T-helper 2 cell (primary cell): ENCODE results near the gene TTC38.

ENCODE experiments used
- DNase-seq, 5 experiments: peaks; one replicate each; pipeline versions ENCODE4 v3.0.0 to v3.0.0-alpha.2; 2012 to 2022

Gene TTC38

GRCh38 chr22:46278656-46279645 lies 11.1 kb downstream of the TTC38 start:
- DNase-seq: no peak

DNA sequence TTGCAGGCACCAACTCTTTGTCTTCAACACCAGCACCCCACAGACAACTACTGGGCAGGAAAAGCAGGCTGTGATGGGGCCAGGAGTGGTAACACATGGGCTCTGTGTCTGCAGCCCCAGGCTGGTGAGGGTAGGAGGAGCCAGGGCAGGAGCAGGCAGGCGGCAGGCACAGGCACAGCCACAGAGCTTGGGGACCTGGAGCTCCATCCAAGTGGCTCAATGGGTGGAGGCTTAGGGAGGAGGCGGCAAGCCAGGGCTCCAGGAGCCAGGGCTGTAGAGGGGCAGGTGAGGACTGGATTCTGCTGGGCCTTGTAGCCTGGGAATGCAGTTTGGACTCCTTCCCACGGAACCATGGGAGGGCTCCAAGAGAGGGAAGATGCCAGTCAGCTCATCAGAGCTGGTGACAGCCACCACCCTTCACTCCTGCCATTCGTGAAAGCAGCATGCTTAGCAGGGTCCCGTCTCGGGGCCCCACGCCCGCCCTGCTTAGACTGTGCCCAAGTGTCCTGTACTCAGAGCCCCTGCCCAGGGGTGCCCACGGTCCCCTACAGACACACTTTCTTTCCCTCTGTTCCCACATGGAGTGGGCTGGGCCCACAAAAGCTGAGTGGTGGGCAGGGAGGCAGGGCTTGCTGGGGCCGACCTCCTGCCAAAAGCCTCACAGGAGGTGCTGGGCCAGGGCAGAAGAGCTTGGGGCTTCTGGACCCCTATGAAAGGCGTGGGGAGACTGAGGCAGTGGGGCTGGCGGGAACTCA lies 12.4 kb downstream of the TTC38 start:
- no peak for DNase-seq

DNA sequence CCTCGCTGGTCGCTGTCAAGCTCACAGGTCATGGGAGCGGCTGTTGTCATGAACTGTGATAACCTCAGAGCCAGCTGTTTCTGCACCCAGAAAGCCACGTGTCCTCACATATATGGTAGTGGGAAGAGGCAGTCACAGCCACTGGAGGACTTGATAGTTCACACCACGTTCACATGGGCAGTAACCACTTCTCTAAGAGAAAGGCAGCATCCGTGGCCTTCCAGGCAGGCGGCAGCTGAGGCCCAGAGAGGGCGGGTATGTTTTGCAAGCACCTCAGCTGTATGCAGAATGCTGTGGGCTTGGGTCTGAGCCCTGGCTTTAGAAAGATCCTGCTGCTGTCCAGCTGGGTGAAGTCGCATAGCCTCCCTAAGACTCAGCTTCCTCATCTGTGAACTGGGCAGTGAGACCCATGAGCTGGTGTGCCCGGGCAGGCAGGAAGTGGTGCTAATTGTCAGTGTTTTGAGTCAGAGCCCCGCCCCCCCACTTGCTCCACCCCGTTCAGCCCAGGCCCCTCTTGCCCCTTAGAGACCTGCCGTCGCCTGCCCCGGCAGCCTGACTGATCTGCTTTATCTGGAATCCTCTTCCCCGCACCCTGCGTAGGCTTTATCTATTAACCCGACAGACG lies 13.3 kb downstream of the TTC38 start:
- DNase-seq: peak in 1 of 5 experiments; percentile 67

DNA sequence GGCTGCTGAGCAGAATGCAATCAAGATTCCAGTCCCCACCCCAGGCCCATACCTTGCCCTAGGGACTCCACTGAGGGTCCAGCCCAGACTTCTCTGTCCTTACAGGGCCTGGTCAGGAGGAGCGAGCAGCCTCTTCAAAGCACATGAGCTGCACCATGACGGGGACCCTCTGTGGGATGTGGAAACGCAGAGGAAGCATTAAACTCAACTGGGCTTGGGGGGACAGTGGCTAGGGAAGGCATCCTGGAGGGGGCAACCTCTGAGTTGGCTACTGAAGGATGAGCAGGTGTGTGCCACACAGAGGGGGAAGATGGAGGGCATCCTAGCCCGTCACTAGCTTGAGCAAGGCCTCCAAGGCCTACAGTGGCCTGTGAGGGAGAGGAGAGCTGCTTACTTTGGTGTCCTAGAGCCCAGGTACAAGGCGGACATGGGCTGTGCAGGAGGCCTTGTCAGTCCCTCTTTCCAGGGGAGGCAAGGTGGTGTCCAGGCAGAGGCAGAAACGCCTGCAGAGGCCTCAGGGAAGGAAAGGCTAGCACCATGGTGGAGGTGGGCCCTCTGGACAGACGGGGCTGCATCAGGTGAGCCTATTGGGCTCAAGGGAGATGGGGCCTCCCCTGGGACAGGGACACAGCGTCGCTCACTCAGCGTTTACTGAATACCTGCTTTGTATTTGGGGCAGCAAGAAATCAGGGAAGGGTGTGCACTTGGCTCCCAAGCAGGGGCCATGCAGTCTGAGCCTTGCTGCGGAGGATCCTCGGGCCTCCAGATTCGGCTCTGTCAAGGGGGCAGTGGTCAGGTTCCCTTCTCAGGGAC lies 14.3 kb downstream of the TTC38 start:
- DNase-seq: no peak

DNA sequence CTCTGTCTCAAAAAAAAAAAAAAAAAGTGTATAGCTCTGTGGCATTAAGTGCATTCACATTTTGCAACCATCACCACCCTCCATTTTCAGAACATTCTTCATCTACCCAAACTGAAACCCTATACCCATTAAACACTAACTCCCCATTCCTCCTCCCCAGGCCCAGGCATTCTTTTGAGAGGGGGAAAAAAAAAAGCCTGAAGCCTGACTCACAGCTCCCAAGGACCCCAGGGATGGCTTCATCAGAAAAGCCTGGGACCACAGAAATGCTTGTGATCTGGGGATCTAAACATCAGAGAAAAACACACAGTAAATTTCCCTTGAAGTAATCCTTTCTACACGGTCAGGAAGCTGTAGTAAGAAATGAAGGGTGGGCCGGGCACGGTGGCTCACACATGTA lies 18.2 kb downstream of the TTC38 start:
- no peak for DNase-seq

DNA sequence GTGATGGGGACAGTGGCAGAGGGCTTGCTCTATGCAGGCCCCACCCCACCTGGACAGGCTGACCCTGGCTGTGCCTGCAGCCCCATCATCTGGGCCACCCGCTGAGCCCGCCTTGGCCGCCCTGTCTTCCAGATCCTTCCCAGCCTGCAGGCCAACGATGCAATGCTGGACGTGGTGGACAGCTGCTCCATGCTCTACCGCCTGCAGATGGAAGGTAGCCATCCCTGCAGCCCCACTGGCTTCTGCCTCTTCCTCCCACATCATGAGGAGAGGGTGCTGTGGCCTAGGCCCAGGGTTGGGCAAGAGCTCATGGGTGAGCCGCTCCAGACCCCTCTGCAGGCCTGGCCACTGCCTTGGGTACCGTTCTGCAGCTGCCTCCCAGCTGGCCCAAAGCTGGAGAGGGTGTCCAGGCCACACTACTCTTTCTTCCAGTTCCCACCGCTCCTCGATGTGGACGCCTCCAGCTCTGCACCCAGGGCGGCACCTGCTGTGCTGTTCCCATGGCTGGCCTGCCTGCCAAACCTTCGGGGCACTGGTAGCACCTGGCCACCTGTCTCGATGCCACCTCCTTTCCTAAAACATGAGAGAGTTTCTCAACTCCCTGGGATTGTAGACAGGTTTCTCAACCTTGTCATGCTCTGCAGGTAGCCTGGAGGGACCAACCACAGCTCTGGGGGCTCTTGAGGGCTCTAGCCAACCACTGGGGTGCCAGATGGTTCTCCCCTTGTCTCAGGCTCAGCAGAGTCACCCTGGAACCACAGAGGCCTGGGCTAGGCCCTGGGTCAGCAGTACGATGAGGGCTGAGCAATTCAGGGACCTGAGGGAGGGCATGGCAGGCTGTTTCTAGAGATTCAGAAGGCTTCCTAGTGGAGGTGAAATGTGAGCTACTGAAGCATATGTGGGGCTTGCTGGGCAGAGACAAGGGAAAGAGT lies 19.4 kb downstream of the TTC38 start:
- no peak for DNase-seq

- peak in 2 of 5 experiments; percentile 23 to 89 for DNase-seq
These were observed 20.3 kb downstream of the TTC38 start for GRCh38 chr22:46287873-46288751.

DNA sequence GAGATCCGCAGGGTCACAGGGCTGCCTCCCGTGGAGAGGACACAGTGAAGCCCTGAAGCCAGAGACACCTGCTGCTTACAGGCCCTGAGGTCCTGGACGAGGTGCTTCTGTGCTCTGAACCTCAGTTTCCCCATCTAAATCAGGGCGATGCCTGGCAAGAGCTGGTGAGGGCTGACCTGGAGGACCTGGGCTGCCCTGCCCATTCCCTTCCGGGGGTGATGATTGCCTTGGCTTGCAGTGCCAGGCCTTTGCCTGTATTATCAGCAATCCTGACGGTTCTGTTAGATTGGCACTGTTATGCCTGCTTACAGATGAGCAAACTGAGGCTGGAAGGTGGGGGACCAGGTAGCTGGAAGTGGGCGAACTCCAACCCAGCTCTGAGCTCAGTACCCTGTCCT lies 21.0 kb downstream of the TTC38 start:
- no peak for DNase-seq

- DNase-seq: peak in 1 of 5 experiments; percentile 30
These were observed 21.6 kb downstream of the TTC38 start for GRCh38 chr22:46289244-46289891.

GRCh38 chr22:46290121-46290842 lies 22.5 kb downstream of the TTC38 start:
- no peak for DNase-seq

GRCh38 chr22:46290843-46291785 lies 23.3 kb downstream of the TTC38 start:
- no peak for DNase-seq

- DNase-seq: no peak
These were observed 24.4 kb downstream of the TTC38 start for GRCh38 chr22:46292173-46292572.

DNA sequence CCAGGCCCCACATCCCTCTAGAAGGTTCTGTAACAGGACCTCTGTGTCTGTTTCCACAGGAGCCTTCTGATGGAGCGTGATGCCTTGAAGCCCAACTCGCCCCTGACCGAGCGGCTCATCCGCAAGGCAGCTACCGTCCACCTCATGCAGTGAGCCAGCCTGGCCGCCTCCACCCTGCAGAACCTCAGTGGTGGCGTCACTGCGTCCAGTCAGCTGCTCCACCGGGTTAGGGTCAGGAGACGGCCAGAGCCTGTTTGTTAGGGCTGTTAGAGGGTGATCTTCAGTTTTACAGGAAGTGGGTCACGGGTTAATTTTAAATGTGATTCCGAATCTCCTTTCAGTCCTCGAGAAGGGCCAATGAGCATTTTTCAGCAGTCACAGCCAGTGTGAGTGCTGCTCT lies 24.9 kb downstream of the TTC38 start:
- no peak for DNase-seq

DNA sequence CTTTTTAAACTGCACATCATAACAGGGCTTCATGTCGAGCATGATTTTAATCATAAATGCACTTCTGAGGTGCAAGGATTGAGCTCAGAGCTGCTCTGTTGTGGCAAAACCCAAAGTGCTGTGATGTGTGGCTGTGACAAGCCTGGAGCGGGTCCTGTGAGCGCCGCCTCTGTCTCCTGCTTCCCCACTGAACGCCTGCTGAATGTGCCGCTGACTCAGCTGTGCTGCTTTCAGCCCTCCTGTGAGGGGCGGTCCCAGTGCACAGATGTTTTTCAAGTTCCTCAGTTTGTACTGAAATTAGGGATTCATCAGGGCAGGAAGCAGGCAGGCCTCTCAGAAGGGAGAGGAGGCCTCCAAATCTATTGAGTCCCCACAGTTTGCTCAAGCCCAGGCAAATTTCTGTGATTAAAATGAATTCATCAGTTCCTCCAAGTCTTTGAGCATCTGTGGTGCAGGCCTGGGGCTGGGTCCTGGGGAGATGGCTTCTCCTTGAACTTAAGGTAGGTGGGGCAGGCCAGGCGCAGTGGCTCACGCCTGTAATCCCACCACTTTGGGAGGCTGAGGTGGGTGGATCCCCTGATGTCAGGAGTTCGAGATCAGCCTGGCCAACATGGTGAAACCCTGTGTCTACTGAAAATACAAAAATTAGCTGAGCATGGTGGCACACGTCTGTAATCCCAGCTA lies 25.9 kb downstream of the TTC38 start:
- DNase-seq: no peak

DNA sequence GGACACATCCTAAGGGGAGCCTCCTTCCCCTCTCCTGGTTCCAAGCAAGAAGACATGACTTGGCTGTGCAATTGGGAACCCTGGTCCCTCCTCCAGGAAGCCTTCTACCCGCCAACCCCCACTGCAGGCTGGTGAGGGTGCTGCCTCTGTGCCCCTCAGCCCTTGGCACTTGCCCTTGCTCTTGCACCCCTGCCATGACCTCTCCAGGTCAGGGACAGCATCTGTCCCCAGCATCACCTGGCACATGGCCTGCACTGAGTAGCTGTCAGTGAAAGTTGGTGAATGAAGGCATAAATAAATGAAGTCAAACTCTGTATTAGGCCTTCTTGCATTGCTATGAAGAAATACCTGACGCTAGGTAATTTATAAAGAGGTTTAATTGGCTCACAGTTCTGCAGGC lies 27.0 kb downstream of the TTC38 start:
- DNase-seq: no peak

- DNase-seq: no peak
These were observed 27.6 kb downstream of the TTC38 start for GRCh38 chr22:46295277-46295971.
